Endothelial cell of umbilical vein (primary cell): ENCODE data around the gene TNFRSF1A. TPM values are rescaled to one million over a fixed set of nuclear protein-coding genes. Genes with fewer than 3 reads are reported as not detected.

Source experiments
- BruUV-seq: library from RNA; stranded (reverse); fragments of 400-500 nt; replicated peaks from 2 replicates; lab custom pipeline; 2021; lab: Mats Ljungman, UMichigan
- CTCF ChIA-PET: fragments of 300-600, 350-600 bp; sonication (Branson Sonifier 250); formaldehyde crosslinking; loops from one replicate; lab custom pipeline; 2021; ENCODE audit warnings: antibody characterized with exemption, inconsistent platforms; lab: Charles Lee
- POLR2A ChIA-PET: fragments of 300-600, 350-600 bp; sonication (Branson Sonifier 250); formaldehyde crosslinking; loops from one replicate; lab custom pipeline; 2021; ENCODE audit warnings: antibody characterized with exemption, inconsistent platforms; lab: Charles Lee
- DNase-seq: peaks from one replicate; pipeline ENCODE4 v3.0.0-alpha.2; 2011; ENCODE audit warnings: low read depth, low spot score
- FAIRE-seq: peaks from 2 replicates; lab custom pipeline; 2011; peaks lifted over from hg19 to GRCh38; lab: Jason Lieb, UNC
- H2AFZ ChIP-seq: 2 replicates; pipeline ENCODE4 v1.6.0; 2012; ENCODE audit warnings: low read depth, low read length, control low read depth, inconsistent platforms
- H3K27ac ChIP-seq: 2 replicates; pipeline ENCODE4 v1.5.1; 2011; ENCODE audit warnings: low read depth, mild to moderate bottlenecking, control low read depth, low read length, moderate library complexity; ENCODE audit not compliant: insufficient read depth
- H3K27me3 ChIP-seq, 2 experiments: 2 replicates each; pipeline versions ENCODE4 v1.6.0 to v1.6.1; 2011; ENCODE audit warnings: low read length in 2 of 2, mixed read lengths in 1 of 2; ENCODE audit not compliant: control insufficient read depth in 2 of 2, insufficient read depth in 2 of 2
- H3K36me3 ChIP-seq, 2 experiments: 2 replicates in 1 of 2; 3 replicates in 1 of 2; pipeline ENCODE4 v1.5.1; 2011; ENCODE audit warnings: low read length in 2 of 2, mild to moderate bottlenecking in 1 of 2, moderate library complexity in 1 of 2; ENCODE audit not compliant: control insufficient read depth in 2 of 2, insufficient read depth in 2 of 2; ENCODE audit errors: extremely low read depth in 1 of 2
- H3K4me1 ChIP-seq: 3 replicates; pipeline ENCODE4 v1.5.1; 2011; ENCODE audit warnings: mild to moderate bottlenecking, low read length; ENCODE audit not compliant: control insufficient read depth, insufficient read depth; ENCODE audit errors: extremely low read depth
- H3K4me2 ChIP-seq: 2 replicates; pipeline ENCODE4 v1.6.1; 2011; ENCODE audit warnings: low read length, control low read depth, mixed read lengths; ENCODE audit not compliant: insufficient read depth
- H3K4me3 ChIP-seq, 3 experiments: fragments of 200-600 bp in 1 of 3; sonication (generic), shearing (Covaris generic) in 1 of 3; replicated peaks in 1 of 3; 2 replicates each; pipeline ENCODE4 v1.5.1; 2011 to 2016; ENCODE audit warnings: control low read depth in 3 of 3, low read length in 3 of 3, mild to moderate bottlenecking in 2 of 3, inconsistent platforms in 1 of 3, low read depth in 1 of 3, moderate library complexity in 1 of 3; ENCODE audit not compliant: insufficient read depth in 1 of 3
- H3K79me2 ChIP-seq: 2 replicates; pipeline ENCODE4 v1.6.0; 2012; ENCODE audit warnings: low read length, inconsistent platforms; ENCODE audit not compliant: control insufficient read depth, insufficient read depth
- H3K9ac ChIP-seq: replicated peaks from 2 replicates; pipeline ENCODE3; 2011; ENCODE audit warnings: low read length, control low read depth; ENCODE audit not compliant: insufficient read depth; ENCODE audit errors: extremely low read depth
- H3K9me1 ChIP-seq: replicated peaks from 3 replicates; pipeline ENCODE4 v1.6.0; 2011; ENCODE audit warnings: mild to moderate bottlenecking, low read length; ENCODE audit not compliant: control insufficient read depth, insufficient read depth; ENCODE audit errors: extremely low read depth
- H3K9me3 ChIP-seq: replicated peaks from 2 replicates; pipeline ENCODE4 v1.5.1; 2012; ENCODE audit warnings: low read length, inconsistent platforms; ENCODE audit not compliant: control insufficient read depth, insufficient read depth
- H4K20me1 ChIP-seq: replicated peaks from 2 replicates; pipeline ENCODE3; 2011; ENCODE audit warnings: mild to moderate bottlenecking, low read length; ENCODE audit not compliant: control insufficient read depth, insufficient read depth; ENCODE audit errors: extremely low read depth
- CTCF ChIP-seq, 2 donors: IDR thresholded peaks; 1 replicate in 1 of 2; 2 replicates in 1 of 2; pipeline ENCODE4 v1.5.1; 2011; ENCODE audit warnings: low read length in 2 of 2, mild to moderate bottlenecking in 2 of 2, moderate library complexity in 2 of 2, control low read depth in 1 of 2, inconsistent platforms in 1 of 2, low read depth in 1 of 2; ENCODE audit not compliant: insufficient read depth in 1 of 2; ENCODE audit errors: extremely low read depth in 1 of 2
- FOS ChIP-seq: IDR thresholded peaks from 2 replicates; pipeline ENCODE4 v1.6.1; 2011; ENCODE audit warnings: mild to moderate bottlenecking, low read length, moderate library complexity, borderline replicate concordance; ENCODE audit not compliant: insufficient read depth
- JUN ChIP-seq: IDR thresholded peaks from 2 replicates; pipeline ENCODE4 v1.6.1; 2011; ENCODE audit warnings: borderline replicate concordance, low read depth; ENCODE audit not compliant: insufficient read length, insufficient read depth
- MYC ChIP-seq: IDR thresholded peaks from one replicate; pipeline ENCODE4 v1.6.1; 2011; ENCODE audit warnings: mild to moderate bottlenecking, low read depth, low read length
- POLR2AphosphoS5 ChIP-seq: IDR thresholded peaks from 2 replicates; pipeline ENCODE4 v1.6.1; 2012; ENCODE audit warnings: low read depth, mild to moderate bottlenecking, control low read depth, low read length, moderate library complexity; ENCODE audit not compliant: insufficient read depth
- dilution Hi-C: fragments of 300-500 bp; cut with MboI; formaldehyde crosslinking; loops from one replicate; pipeline ENCODE4 v1.15.0; 2019; ENCODE audit warnings: low sequenced_read_pairs; ENCODE audit not compliant: extremely low pct_ligation_motif_present
- intact Hi-C: fragments of 100-400 bp; cut with micrococcal nuclease; formaldehyde crosslinking; loops from one replicate; pipeline ENCODE4 v1.10.0; 2022
- polyA plus RNA-seq, 4 experiments: library from polyadenylated mRNA; depleted of rRNA in 3 of 4; stranded (reverse) in 3 of 4; unstranded in 1 of 4; fragments of >200 nt; gene quantifications; 2 replicates each; pipeline versions ENCODE4 v1.2.1 to v1.2.3, GENCODE V29; 2011 to 2012; ENCODE audit warnings: missing spikeins in 1 of 4
- total RNA-seq: library from RNA; stranded (reverse); gene quantifications from 2 replicates; pipeline ENCODE4 v1.2.3, GENCODE V29; 2021
- TF ChIP-seq, protein P1 (sequence below): IDR thresholded peaks from 2 replicates; pipeline ENCODE4 v1.6.1; 2011; ENCODE audit not compliant: insufficient read depth, insufficient read length

The TNFRSF1A gene
- total and polyA plus RNA-seq, 2 donors (not counting 3 experiments of a cell fraction or from before 2014, with no cell fraction given), result 86.5 to 98.2 TPM

- FAIRE-seq (no peak), DNase-seq (no peak)
- H3K4me1 ChIP-seq, result no peaks in the 10 kb centered on the region
- H3K4me3 ChIP-seq, result no peak overlapping the region
- no peak overlapping the region for H3K4me2 ChIP-seq
- dilution Hi-C loops (no loop called here), intact Hi-C loops (no loop called here)
- H3K9me3 ChIP-seq, result no peaks in the 10 kb centered on the region
- no peak overlapping the region for H3K27ac ChIP-seq
- ChIA-PET POLR2A (interaction anchor here (0.6 kb wide), 1 partner anchor 18 kb away, joined by 3 read pairs; no protein-coding TSS in a partner anchor), CTCF (interaction anchor here (1.5 kb wide), 1 partner anchor 17 kb away, joined by 3 read pairs; no protein-coding TSS in a partner anchor)
- no peak overlapping the region for H3K9ac ChIP-seq
- H4K20me1 ChIP-seq, result no peaks in the 10 kb centered on the region
- no peaks in the 10 kb centered on the region for H3K36me3 ChIP-seq
- no peak overlapping the region for H2AFZ ChIP-seq
- no peaks in the 10 kb centered on the region for H3K79me2 ChIP-seq
- TF ChIP-seq POLR2AphosphoS5, result no peak
- TF ChIP-seq CTCF (IDR thresholded peaks at IDR 0.05; ENCODE audit: extremely low read depth in 1 of 2, insufficient read depth in 1 of 2, low read depth in 1 of 2, low read length in 2 of 2), result no peak
- no peak for TF ChIP-seq FOS
- no peak for TF ChIP-seq JUN
- TF ChIP-seq MYC, result no peak
- TF ChIP-seq, protein P1, sequence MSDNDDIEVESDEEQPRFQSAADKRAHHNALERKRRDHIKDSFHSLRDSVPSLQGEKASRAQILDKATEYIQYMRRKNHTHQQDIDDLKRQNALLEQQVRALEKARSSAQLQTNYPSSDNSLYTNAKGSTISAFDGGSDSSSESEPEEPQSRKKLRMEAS, result no peak
- peaks cover 0 to 7% of the 10 kb centered on the region in 2 experiments for H3K27me3 ChIP-seq
- no peaks in the 10 kb centered on the region for H3K9me1 ChIP-seq
- no TSS peak for BruUV-seq
Measured at GRCh38 chr12:6301721-6302120, 40.2 kb downstream of the TNFRSF1A start.
